HUES48 (cell line): Measurements from ENCODE around the gene GK2.

Source experiments
- H3K27ac ChIP-seq: one replicate; pipeline ENCODE4 v1.7.0; 2013; ENCODE audit warnings: low read depth, low read length, inconsistent platforms
- H3K27me3 ChIP-seq: 2 replicates; pipeline ENCODE4 v1.6.1; 2013; ENCODE audit warnings: mild to moderate bottlenecking, low read length; ENCODE audit not compliant: control insufficient read depth, insufficient read depth
- H3K36me3 ChIP-seq: 2 replicates; pipeline ENCODE4 v1.6.1; 2013; ENCODE audit warnings: low read length; ENCODE audit not compliant: control insufficient read depth, insufficient read depth
- H3K4me1 ChIP-seq: 2 replicates; pipeline ENCODE4 v1.6.1; 2013; ENCODE audit warnings: mild to moderate bottlenecking, low read length; ENCODE audit not compliant: control insufficient read depth, insufficient read depth
- H3K4me3 ChIP-seq: 2 replicates; pipeline ENCODE4 v1.5.1; 2013; ENCODE audit warnings: mild to moderate bottlenecking, low read depth, low read length
- H3K9ac ChIP-seq: 2 replicates; pipeline ENCODE4 v1.6.1; 2013; ENCODE audit warnings: mild to moderate bottlenecking, low read depth, low read length, moderate library complexity
- H3K9me3 ChIP-seq: 2 replicates; pipeline ENCODE4 v1.6.1; 2013; ENCODE audit warnings: low read length; ENCODE audit not compliant: control insufficient read depth, insufficient read depth

Gene GK2

GRCh38 chr4:79408063-79408462 lies at the start of gene GK2:
Gene GK2 (minus strand): TSS chr4:79408228. CDS start chr4:79408200, 28 bp downstream.
- Histone ChIP-seq H3K9me3 (no peaks in the 10 kb centered on the region), H3K36me3 (no peaks in the 10 kb centered on the region), H3K4me3 (no peak within 1 kb of the TSS), H3K9ac (no peak within 1 kb of the TSS), H3K27ac (no peak within 1 kb of the TSS), H3K27me3 (no peaks in the 10 kb centered on the region), H3K4me1 (peaks cover 4% of the 10 kb centered on the region)

DNA sequence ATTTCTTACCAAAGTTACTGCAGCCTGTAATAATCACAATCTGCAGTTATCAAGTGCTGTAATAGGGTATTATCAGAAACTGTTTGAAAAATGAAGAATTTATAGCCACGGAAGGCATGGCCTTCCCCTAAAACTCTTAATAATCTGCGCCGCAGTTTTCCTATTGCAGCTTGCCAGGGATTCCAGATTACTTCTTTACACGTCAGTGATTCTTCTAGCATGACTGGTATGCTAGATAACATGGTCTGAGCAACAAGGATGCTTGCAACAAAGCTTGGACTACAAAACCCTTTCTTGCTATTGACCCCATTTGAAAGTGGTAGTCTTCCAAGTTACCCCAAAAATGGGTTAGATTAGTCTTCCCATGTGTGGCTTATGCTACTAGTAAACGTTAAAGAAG lies 47.2 kb upstream of the GK2 start:
- Histone ChIP-seq H3K9me3 (no peaks in the 10 kb centered on the region), H3K36me3 (no peaks in the 10 kb centered on the region), H3K27me3 (no peaks in the 10 kb centered on the region), H3K4me1 (peaks cover 5% of the 10 kb centered on the region; the same call in 1 of the 2 replicates), H3K27ac (no peak overlapping the region), H3K9ac (no peak overlapping the region), H3K4me3 (no peak overlapping the region)

- Histone ChIP-seq H3K27ac (no peak overlapping the region), H3K27me3 (no peaks in the 10 kb centered on the region), H3K9me3 (no peaks in the 10 kb centered on the region), H3K9ac (no peak overlapping the region), H3K4me1 (peaks cover 5% of the 10 kb centered on the region; the same call in 1 of the 2 replicates), H3K36me3 (no peaks in the 10 kb centered on the region), H3K4me3 (no peak overlapping the region)
Observed at GRCh38 chr4:79454656-79455055, 46.6 kb upstream of the GK2 start.

DNA sequence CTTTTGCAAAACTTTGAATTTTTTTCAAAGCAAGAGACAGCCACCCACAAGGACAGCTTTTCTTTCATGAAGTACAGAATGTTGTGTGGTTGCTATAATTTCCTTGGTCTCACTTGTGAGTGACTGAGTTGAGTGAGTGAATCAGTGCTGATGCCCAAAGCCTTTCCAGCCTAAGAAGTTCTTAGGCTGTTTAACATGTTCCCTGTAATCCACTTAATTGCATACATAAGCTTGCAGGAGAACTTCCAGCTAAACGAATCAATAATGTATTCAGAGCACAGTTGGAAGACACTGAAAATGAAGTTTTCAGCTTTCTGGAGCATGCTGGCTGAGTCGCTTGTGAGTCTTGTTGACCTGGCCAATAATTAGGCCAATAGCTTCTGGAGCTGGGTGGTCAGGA lies 42.0 kb upstream of the GK2 start:
- Histone ChIP-seq H3K9me3 (no peaks in the 10 kb centered on the region), H3K4me3 (no peak overlapping the region), H3K36me3 (no peaks in the 10 kb centered on the region), H3K27me3 (no peaks in the 10 kb centered on the region), H3K9ac (no peak overlapping the region), H3K27ac (no peak overlapping the region), H3K4me1 (peaks cover 10% of the 10 kb centered on the region; the same call in 1 of the 2 replicates)

- Histone ChIP-seq H3K27me3 (no peaks in the 10 kb centered on the region), H3K4me1 (peaks cover 4% of the 10 kb centered on the region; the same call in 1 of the 2 replicates), H3K4me3 (no peak overlapping the region), H3K27ac (no peak overlapping the region), H3K36me3 (no peaks in the 10 kb centered on the region), H3K9me3 (no peaks in the 10 kb centered on the region), H3K9ac (no peak overlapping the region)
Observed at GRCh38 chr4:79446145-79446544, 38.1 kb upstream of the GK2 start.

- H3K27me3 ChIP-seq, result no peaks in the 10 kb centered on the region
- H3K36me3 ChIP-seq, result no peaks in the 10 kb centered on the region
- H3K4me3 ChIP-seq, result no peak overlapping the region
- no peaks in the 10 kb centered on the region for H3K9me3 ChIP-seq
- H3K27ac ChIP-seq, result no peak overlapping the region
- peaks cover 4% of the 10 kb centered on the region; the same call in 1 of the 2 replicates for H3K4me1 ChIP-seq
- H3K9ac ChIP-seq, result no peak overlapping the region
Observed at GRCh38 chr4:79445371-79445781, 37.3 kb upstream of the GK2 start.

GRCh38 chr4:79442422-79442821 lies 34.4 kb upstream of the GK2 start:
- Histone ChIP-seq H3K9me3 (no peaks in the 10 kb centered on the region), H3K4me3 (no peak overlapping the region), H3K4me1 (peaks cover 4% of the 10 kb centered on the region; the same call in 1 of the 2 replicates), H3K36me3 (no peaks in the 10 kb centered on the region), H3K9ac (no peak overlapping the region), H3K27me3 (no peaks in the 10 kb centered on the region), H3K27ac (no peak overlapping the region)

DNA sequence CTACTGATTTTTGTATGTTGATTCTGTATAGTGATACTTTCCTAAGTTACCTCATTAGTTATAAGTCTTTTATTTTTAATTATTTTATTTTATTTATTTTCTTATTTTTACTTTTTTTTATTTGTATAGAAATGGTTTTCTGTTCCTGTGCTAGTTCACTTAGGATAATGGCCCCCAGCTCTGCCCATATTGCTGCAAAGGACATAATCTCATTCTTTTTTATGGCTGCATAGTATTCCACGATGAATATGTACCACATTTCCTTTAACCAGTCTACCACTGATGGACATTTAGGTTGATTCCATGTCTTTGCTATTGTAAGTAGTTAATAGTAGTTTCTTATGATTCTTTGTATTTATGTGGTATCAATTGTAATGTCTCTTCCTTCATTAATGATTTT lies 31.5 kb upstream of the GK2 start:
- Histone ChIP-seq H3K36me3 (no peaks in the 10 kb centered on the region), H3K4me3 (no peak overlapping the region), H3K9ac (no peak overlapping the region), H3K4me1 (no peaks in the 10 kb centered on the region), H3K9me3 (no peaks in the 10 kb centered on the region), H3K27me3 (no peaks in the 10 kb centered on the region), H3K27ac (no peak overlapping the region)

- Histone ChIP-seq H3K4me3 (no peak overlapping the region), H3K9ac (no peak overlapping the region), H3K9me3 (no peaks in the 10 kb centered on the region), H3K4me1 (no peaks in the 10 kb centered on the region), H3K27me3 (no peaks in the 10 kb centered on the region), H3K36me3 (no peaks in the 10 kb centered on the region), H3K27ac (no peak overlapping the region)
Observed at GRCh38 chr4:79431839-79432238, 23.8 kb upstream of the GK2 start.

DNA sequence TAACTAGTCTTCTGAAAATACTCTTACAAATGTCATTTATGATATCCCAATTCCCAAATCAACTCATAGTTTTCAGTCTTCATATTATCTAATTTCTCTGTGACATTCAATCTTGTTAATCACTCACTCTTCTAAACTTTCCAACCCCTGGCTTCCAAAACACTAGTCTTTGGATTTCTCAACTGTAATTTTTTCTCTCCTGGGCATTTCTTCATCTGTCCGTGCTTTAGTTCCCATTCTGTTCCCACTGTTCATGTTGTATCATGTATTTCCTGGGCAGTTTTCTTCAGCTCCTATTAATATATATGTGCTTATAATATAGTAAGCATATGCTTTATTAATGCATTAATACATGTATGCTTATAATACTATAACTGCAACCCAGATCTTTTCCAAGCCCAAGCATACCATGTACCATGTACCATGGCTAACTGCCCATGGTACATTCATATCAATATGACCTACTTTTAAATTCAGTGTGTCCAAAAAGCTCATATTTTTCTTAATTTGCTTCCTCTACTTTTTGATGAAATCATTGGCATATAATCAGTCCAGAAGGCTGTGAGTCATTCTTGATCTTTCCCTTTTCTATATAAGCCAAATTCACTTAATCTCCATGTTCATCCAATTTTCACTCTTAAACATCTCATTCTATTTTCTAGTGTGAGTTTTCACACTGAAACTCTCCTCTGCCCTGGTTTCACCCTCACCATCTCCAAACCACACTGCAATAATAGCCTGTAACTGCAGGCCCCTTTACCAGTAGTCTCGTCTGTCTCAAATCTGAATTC lies 21.3 kb upstream of the GK2 start:
- no peak overlapping the region for H3K4me3 ChIP-seq
- H3K9ac ChIP-seq, result no peak overlapping the region
- no peak overlapping the region for H3K27ac ChIP-seq

GRCh38 chr4:79426989-79427388 lies 19.0 kb upstream of the GK2 start:
- Histone ChIP-seq H3K4me3 (no peak overlapping the region), H3K9me3 (no peaks in the 10 kb centered on the region), H3K27ac (no peak overlapping the region), H3K27me3 (no peaks in the 10 kb centered on the region), H3K36me3 (no peaks in the 10 kb centered on the region), H3K4me1 (no peaks in the 10 kb centered on the region), H3K9ac (no peak overlapping the region)

More for the DNA sequence above, 21.3 kb upstream of the GK2 start:
- no peaks in the 10 kb centered on the region for H3K4me1 ChIP-seq
- no peaks in the 10 kb centered on the region for H3K36me3 ChIP-seq
- no peaks in the 10 kb centered on the region for H3K27me3 ChIP-seq
- H3K9me3 ChIP-seq, result no peaks in the 10 kb centered on the region
